Keratinocyte (primary cell): ENCODE data around the gene HOXB9.

Source experiments
- CTCF ChIP-seq, 3 experiments: IDR thresholded peaks in 1 of 3; conservative IDR thresholded peaks in 1 of 3; optimal IDR thresholded peaks in 1 of 3; 2 replicates in 2 of 3; 3 replicates in 1 of 3; pipeline versions ENCODE3 to v1.5.1; 2011; ENCODE audit warnings: low read length in 3 of 3, mild to moderate bottlenecking in 3 of 3, moderate library complexity in 2 of 3, control low read depth in 1 of 3, inconsistent platforms in 1 of 3; ENCODE audit not compliant: insufficient read depth in 2 of 3; ENCODE audit errors: extremely low read depth in 1 of 3
- EZH2 ChIP-seq: IDR thresholded peaks from one replicate; pipeline ENCODE4 v1.6.1; 2012; ENCODE audit warnings: inconsistent platforms, mild to moderate bottlenecking, low read length, moderate library complexity

GRCh38 chr17:48610282-48611211 lies 15.6 kb downstream of the HOXB9 start, which contains the start of gene HOXB7:
- TF ChIP-seq CTCF (optimal IDR thresholded peaks at IDR 0.05 in 1 of 3, IDR thresholded peaks at IDR 0.05 in 1 of 3, conservative IDR thresholded peaks at IDR 0.05 in 1 of 3; ENCODE audit: extremely low read depth in 1 of 3, insufficient read depth in 2 of 3, low read length in 3 of 3) = no peak
- TF ChIP-seq EZH2 = peak; percentile 52
